Sigmoid colon (tissue), 4 donors: ENCODE measurements around the gene STEAP1B.

ENCODE experiments used
- CTCF ChIP-seq, 4 experiments: fragments of 450-650 bp in 3 of 4; fragments of 200-600 bp in 1 of 4; IDR thresholded peaks; one replicate each; pipeline ENCODE4 v1.5.1; 2016 to 2019; ENCODE audit warnings: antibody characterized with exemption in 4 of 4, mild to moderate bottlenecking in 3 of 4, moderate library complexity in 2 of 4
- EP300 ChIP-seq, 4 donors: sonication (generic); formaldehyde crosslinking; IDR thresholded peaks; one replicate each; pipeline ENCODE4 v1.6.1; 2017; ENCODE audit warnings: antibody characterized with exemption in 4 of 4

DNA sequence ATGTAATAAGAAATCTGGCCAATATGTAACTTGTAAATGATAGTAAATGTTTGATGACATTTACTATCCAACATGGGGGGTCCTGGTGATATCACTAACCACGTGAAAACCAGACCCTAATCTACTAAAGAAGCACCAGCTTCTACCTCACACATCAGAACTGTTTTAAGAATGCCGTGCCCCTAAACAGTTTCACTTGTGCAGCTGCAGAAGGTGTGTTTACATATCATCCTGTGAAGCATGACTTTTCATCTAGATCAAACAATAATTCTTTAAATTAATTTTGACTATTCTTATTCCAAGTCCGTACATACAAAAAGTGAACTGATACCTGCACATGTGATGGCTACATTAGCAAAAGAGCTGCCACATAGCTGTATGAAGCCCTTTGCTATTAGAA, 61.0 kb downstream of the STEAP1B start:
- TF ChIP-seq CTCF (IDR thresholded peaks at IDR 0.05) (no peak), EP300 (IDR thresholded peaks at IDR 0.05) (no peak)
